Osteoblast (primary cell): ENCODE results near the gene TBR1. TPM values are rescaled to one million over a fixed set of nuclear protein-coding genes. Genes with fewer than 3 reads are reported as not detected.
A peak's percentile ranks its signal among the peaks of the same experiment; 100 is the strongest.

Experiments
- DNase-seq: peaks from one replicate; pipeline ENCODE4 v3.0.0; 2011; ENCODE audit warnings: low spot score, mixed read lengths; ENCODE audit not compliant: insufficient read length; ENCODE audit errors: missing footprints
- H2AFZ ChIP-seq: 2 replicates; pipeline ENCODE4 v1.6.0; 2011; ENCODE audit warnings: mild to moderate bottlenecking, low read length
- H3K27ac ChIP-seq: 2 replicates; pipeline ENCODE4 v1.5.1; 2011; ENCODE audit warnings: mild to moderate bottlenecking, low read depth, low read length, moderate library complexity
- H3K27me3 ChIP-seq: 2 replicates; pipeline ENCODE4 v1.6.0; 2012; ENCODE audit warnings: mild to moderate bottlenecking, control low read depth, inconsistent platforms, low read length, moderate library complexity; ENCODE audit not compliant: insufficient read depth
- H3K36me3 ChIP-seq: 2 replicates; pipeline ENCODE4 v1.5.1; 2011; ENCODE audit warnings: mild to moderate bottlenecking, low read length, control low read depth, moderate library complexity; ENCODE audit not compliant: insufficient read depth
- H3K4me1 ChIP-seq: 2 replicates; pipeline ENCODE4 v1.5.1; 2011; ENCODE audit warnings: mild to moderate bottlenecking, low read length, control low read depth, moderate library complexity; ENCODE audit not compliant: insufficient read depth
- H3K4me2 ChIP-seq: 2 replicates; pipeline ENCODE4 v1.6.0; 2011; ENCODE audit warnings: mild to moderate bottlenecking, low read length; ENCODE audit not compliant: insufficient read depth
- H3K4me3 ChIP-seq: fragments of 200-600 bp; sonication (generic); 3 replicates; pipeline ENCODE4 v1.5.1; 2012; ENCODE audit warnings: mild to moderate bottlenecking, low read length, inconsistent platforms; ENCODE audit not compliant: insufficient read depth
- H3K79me2 ChIP-seq: 2 replicates; pipeline ENCODE4 v1.6.0; 2012; ENCODE audit warnings: mild to moderate bottlenecking, low read length, control low read depth, inconsistent platforms; ENCODE audit not compliant: insufficient read depth
- H3K9me3 ChIP-seq: 2 replicates; pipeline ENCODE4 v1.5.1; 2011; ENCODE audit warnings: low read depth, low read length, control low read depth
- H4K20me1 ChIP-seq: 2 replicates; pipeline ENCODE4 v1.6.0; 2012; ENCODE audit warnings: mild to moderate bottlenecking, low read length, control low read depth; ENCODE audit not compliant: insufficient read depth
- total RNA-seq: library from RNA; depleted of rRNA; stranded (reverse); fragments of >200 nt; gene quantifications from 2 replicates; pipeline ENCODE4 v1.2.3, GENCODE V29; 2012
- TF ChIP-seq, protein P1 (sequence below): IDR thresholded peaks from 2 replicates; pipeline ENCODE4 v1.5.1; 2011; ENCODE audit warnings: mild to moderate bottlenecking, low read depth, low read length, moderate library complexity; ENCODE audit errors: extremely low read depth

The TBR1 gene
- total RNA-seq, 1 donor = not detected

DNA sequence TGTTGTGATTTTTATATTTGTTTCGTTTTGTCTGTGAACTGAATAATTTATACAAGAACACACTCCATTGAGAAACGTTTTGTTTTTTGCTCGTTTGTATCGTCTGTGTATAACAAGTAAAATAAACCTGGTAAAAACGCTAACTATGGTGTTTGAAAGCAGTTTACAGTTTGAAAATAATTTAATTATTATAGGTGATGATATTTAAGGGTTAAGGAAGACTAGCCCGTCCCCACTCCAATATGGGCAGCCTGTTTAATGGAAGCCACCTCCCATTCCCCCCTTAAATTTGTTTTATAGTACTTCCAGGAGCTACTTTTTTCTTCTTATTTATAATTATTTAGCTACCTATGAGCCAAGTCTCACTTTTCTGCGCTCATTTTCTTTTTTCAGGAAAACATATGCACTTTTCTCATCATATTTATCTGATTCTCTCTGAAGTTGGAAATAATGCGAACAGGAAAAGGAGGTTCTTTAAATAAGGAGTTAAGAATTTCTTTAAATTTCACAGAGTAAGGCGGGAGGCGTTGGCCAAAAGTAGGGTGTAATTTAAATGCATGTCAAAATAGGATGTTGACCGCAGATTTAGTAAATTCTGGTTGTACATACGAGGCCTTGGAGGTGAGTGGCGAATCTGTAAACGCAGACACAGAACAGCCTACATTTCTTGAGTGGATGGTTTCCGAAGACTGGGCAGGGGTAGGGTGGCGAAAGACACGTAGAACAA, 9.8 kb downstream of the TBR1 start:
- DNase-seq = peak; percentile 66
- Histone ChIP-seq H3K27me3 (peaks cover 94% of the 10 kb centered on the region), H3K79me2 (no peaks in the 10 kb centered on the region), H3K4me2 (no peak overlapping the region), H3K27ac (no peak overlapping the region), H4K20me1 (no peaks in the 10 kb centered on the region), H3K9me3 (no peaks in the 10 kb centered on the region), H3K4me1 (no peaks in the 10 kb centered on the region), H3K4me3 (no peak overlapping the region), H2AFZ (no peak overlapping the region), H3K36me3 (no peaks in the 10 kb centered on the region)
- TF ChIP-seq, protein P1, sequence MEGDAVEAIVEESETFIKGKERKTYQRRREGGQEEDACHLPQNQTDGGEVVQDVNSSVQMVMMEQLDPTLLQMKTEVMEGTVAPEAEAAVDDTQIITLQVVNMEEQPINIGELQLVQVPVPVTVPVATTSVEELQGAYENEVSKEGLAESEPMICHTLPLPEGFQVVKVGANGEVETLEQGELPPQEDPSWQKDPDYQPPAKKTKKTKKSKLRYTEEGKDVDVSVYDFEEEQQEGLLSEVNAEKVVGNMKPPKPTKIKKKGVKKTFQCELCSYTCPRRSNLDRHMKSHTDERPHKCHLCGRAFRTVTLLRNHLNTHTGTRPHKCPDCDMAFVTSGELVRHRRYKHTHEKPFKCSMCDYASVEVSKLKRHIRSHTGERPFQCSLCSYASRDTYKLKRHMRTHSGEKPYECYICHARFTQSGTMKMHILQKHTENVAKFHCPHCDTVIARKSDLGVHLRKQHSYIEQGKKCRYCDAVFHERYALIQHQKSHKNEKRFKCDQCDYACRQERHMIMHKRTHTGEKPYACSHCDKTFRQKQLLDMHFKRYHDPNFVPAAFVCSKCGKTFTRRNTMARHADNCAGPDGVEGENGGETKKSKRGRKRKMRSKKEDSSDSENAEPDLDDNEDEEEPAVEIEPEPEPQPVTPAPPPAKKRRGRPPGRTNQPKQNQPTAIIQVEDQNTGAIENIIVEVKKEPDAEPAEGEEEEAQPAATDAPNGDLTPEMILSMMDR = no peak

DNA sequence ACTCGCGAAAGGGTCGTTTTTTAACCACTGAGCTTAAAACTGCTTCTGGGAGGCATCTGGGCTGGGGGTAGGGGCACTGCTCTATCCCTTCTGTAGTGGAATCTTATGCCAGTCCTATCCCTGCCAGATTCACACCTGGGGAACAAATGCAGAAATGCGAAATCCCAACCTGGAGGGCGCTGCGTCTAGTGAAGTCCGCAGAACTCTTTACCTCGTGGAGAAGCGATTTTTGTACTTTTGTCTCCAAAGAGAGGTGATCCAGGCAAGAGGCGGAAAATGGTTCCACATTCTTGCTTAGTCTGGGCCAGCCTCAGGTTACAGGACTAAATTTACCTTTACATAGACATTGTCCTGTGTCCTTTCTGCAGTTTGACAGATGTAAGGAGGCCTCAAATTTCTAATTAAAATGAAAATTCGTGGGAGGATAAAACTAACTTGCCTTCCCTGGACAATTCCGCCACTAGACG, 10.4 kb downstream of the TBR1 start:
- peak; percentile 92 for DNase-seq
- Histone ChIP-seq H3K79me2 (no peaks in the 10 kb centered on the region), H3K36me3 (no peaks in the 10 kb centered on the region), H3K4me1 (no peaks in the 10 kb centered on the region), H3K27ac (no peak overlapping the region), H4K20me1 (no peaks in the 10 kb centered on the region), H2AFZ (no peak overlapping the region), H3K4me3 (peak overlapping the region; percentile 44), H3K4me2 (peak overlapping the region; percentile 49), H3K27me3 (peaks cover 89% of the 10 kb centered on the region), H3K9me3 (no peaks in the 10 kb centered on the region)
- TF ChIP-seq, protein P1 = peak; percentile 53

DNA sequence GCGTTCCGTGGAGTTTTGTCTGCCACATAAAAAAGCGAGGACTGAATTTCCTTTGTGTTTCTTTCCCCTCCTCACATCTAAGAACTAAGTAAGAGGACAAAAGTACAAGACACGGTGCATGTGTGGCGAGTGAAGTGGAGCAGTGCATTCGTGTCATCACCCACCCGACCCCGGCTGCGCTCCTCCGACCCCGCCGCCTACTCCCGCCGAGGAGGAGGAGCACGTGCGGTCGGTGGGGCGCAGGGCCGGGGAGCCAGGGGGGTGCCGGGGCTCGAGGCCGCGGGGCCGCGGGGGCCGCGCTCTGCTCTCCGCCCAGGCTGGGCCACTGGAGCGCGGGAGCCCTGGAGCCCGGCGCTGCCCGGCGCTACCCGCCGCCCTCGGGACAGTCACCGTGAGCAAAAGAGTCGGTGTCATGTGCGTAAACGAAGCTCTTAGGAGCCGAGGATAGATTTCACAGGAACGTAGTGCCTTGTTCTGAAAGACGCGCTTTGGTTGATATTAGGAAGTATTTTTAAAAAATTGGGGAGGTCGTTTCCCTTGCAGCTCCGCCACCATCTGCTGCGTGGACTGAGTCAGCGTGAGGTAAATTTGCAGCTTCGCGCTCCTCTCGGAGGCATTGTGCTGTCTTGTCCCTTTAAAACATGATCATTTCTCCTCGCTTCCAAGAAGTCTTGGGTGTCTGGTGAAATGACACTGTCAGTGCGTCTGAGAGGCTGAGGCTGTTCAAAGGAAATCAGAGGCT, 11.0 kb downstream of the TBR1 start:
- TF ChIP-seq, protein P1 = no peak
- DNase-seq = peak; percentile 78
- H3K79me2 ChIP-seq = no peaks in the 10 kb centered on the region
- H4K20me1 ChIP-seq = no peaks in the 10 kb centered on the region
- H3K27ac ChIP-seq = no peak overlapping the region
- peak overlapping the region; percentile 44 for H3K4me3 ChIP-seq
- H3K4me1 ChIP-seq = no peaks in the 10 kb centered on the region
- no peaks in the 10 kb centered on the region for H3K9me3 ChIP-seq
- peak overlapping the region; percentile 12 for H2AFZ ChIP-seq
- peak overlapping the region; percentile 49 for H3K4me2 ChIP-seq
- peaks cover 89% of the 10 kb centered on the region for H3K27me3 ChIP-seq
- H3K36me3 ChIP-seq = no peaks in the 10 kb centered on the region
